IMR-90 (cell line): ENCODE data around the gene MOSPD3. TPM values are rescaled to one million over a fixed set of nuclear protein-coding genes. Genes with fewer than 3 reads are reported as not detected.

Experiments used
- ATAC-seq: fragments of 200-7000 bp; cut with Tn5 transposase; 2 replicates; pipeline ENCODE4 v1.9.1; 2020; ENCODE audit warnings: low read depth, mild to moderate bottlenecking, moderate library complexity
- BruUV-seq: library from RNA; stranded (reverse); fragments of 400-500 nt; replicated peaks from 2 replicates; lab custom pipeline; 2021; lab: Mats Ljungman, UMichigan
- CTCF ChIA-PET: fragments of 300-600 bp; formaldehyde crosslinking; extraction: SDS; loops from one replicate; lab custom pipeline; 2021; ENCODE audit warnings: antibody characterized with exemption; lab: Yijun Ruan, JAX
- POLR2A ChIA-PET: fragments of 300-600 bp; sonication (Branson Sonifier 250); formaldehyde crosslinking; loops from one replicate; lab custom pipeline; 2022; ENCODE audit warnings: antibody characterized with exemption; ENCODE audit not compliant: unreplicated experiment; lab: Charles Lee
- DNase-seq: peaks from one replicate; pipeline ENCODE4 v3.0.0; 2013
- H2AFZ ChIP-seq: replicated peaks from 2 replicates; pipeline ENCODE3; 2013; ENCODE audit warnings: low read length, mild to moderate bottlenecking; ENCODE audit not compliant: poor library complexity
- H2AK5ac ChIP-seq: 2 replicates; pipeline ENCODE4 v1.6.1; 2013; ENCODE audit warnings: low read depth, low read length, inconsistent platforms
- H2AK9ac ChIP-seq: replicated peaks from 2 replicates; pipeline ENCODE3; 2013; ENCODE audit warnings: mild to moderate bottlenecking, low read depth, low read length, moderate library complexity; ENCODE audit not compliant: poor library complexity
- H2BK120ac ChIP-seq: 2 replicates; pipeline ENCODE4 v1.6.1; 2013; ENCODE audit warnings: low read depth, low read length, inconsistent platforms
- H2BK15ac ChIP-seq: 3 replicates; pipeline ENCODE4 v1.6.1; 2013; ENCODE audit warnings: low read depth, low read length, inconsistent platforms
- H2BK20ac ChIP-seq: 2 replicates; pipeline ENCODE4 v1.6.1; 2013; ENCODE audit warnings: low read depth, mild to moderate bottlenecking, inconsistent platforms, low read length, moderate library complexity
- H2BK5ac ChIP-seq: 2 replicates; pipeline ENCODE4 v1.6.1; 2013; ENCODE audit warnings: mild to moderate bottlenecking, low read depth, low read length, inconsistent platforms; ENCODE audit not compliant: poor library complexity, severe bottlenecking
- H3K14ac ChIP-seq: replicated peaks from 2 replicates; pipeline ENCODE4 v1.6.1; 2013; ENCODE audit warnings: low read depth, low read length, inconsistent platforms
- H3K18ac ChIP-seq: 2 replicates; pipeline ENCODE4 v1.6.1; 2013; ENCODE audit warnings: low read depth, low read length, control low read depth
- H3K23ac ChIP-seq: 2 replicates; pipeline ENCODE4 v1.6.1; 2013; ENCODE audit warnings: low read depth, low read length, inconsistent platforms
- H3K27ac ChIP-seq: 2 replicates; pipeline ENCODE4 v1.5.1; 2013; ENCODE audit warnings: mild to moderate bottlenecking, control low read depth, low read length; ENCODE audit not compliant: insufficient read depth
- H3K27me3 ChIP-seq: 2 replicates; pipeline ENCODE4 v1.6.1; 2013; ENCODE audit warnings: low read length; ENCODE audit not compliant: control insufficient read depth, insufficient read depth
- H3K36me3 ChIP-seq: 2 replicates; pipeline ENCODE4 v1.6.1; 2013; ENCODE audit warnings: low read length, mixed read lengths; ENCODE audit not compliant: control insufficient read depth, insufficient read depth
- H3K4ac ChIP-seq: 2 replicates; pipeline ENCODE4 v1.6.1; 2013; ENCODE audit warnings: low read depth, low read length, inconsistent platforms
- H3K4me1 ChIP-seq: 2 replicates; pipeline ENCODE4 v1.6.1; 2013; ENCODE audit warnings: low read length, mixed read lengths; ENCODE audit not compliant: control insufficient read depth, insufficient read depth
- H3K4me2 ChIP-seq: 2 replicates; pipeline ENCODE4 v1.6.1; 2013; ENCODE audit warnings: low read depth, mild to moderate bottlenecking, control low read depth, low read length, moderate library complexity
- H3K4me3 ChIP-seq: 2 replicates; pipeline ENCODE4 v1.5.1; 2013; ENCODE audit warnings: low read depth, mild to moderate bottlenecking, control low read depth, low read length, moderate library complexity; ENCODE audit not compliant: insufficient read depth
- H3K56ac ChIP-seq: 2 replicates; pipeline ENCODE4 v1.6.1; 2013; ENCODE audit warnings: low read length, inconsistent platforms; ENCODE audit not compliant: insufficient read depth; ENCODE audit errors: extremely low read depth
- H3K79me1 ChIP-seq, 2 experiments: 2 replicates each; pipeline ENCODE4 v1.6.1; 2013; ENCODE audit warnings: low read length in 2 of 2, inconsistent platforms in 1 of 2, low read depth in 1 of 2
- H3K9ac ChIP-seq: 2 replicates; pipeline ENCODE4 v1.6.1; 2013; ENCODE audit warnings: low read depth, low read length, control low read depth
- H3K9me1 ChIP-seq: 2 replicates; pipeline ENCODE4 v1.6.1; 2013; ENCODE audit warnings: low read length, inconsistent platforms; ENCODE audit not compliant: insufficient read depth
- H3K9me3 ChIP-seq: 2 replicates; pipeline ENCODE4 v1.6.1; 2013; ENCODE audit warnings: low read length; ENCODE audit not compliant: control insufficient read depth, insufficient read depth
- H4K20me1 ChIP-seq: 2 replicates; pipeline ENCODE4 v1.6.1; 2013; ENCODE audit warnings: low read length, inconsistent platforms; ENCODE audit not compliant: insufficient read depth
- H4K5ac ChIP-seq: 2 replicates; pipeline ENCODE4 v1.6.1; 2013; ENCODE audit warnings: mild to moderate bottlenecking, low read depth, low read length, control low read depth
- H4K8ac ChIP-seq, 2 experiments: 2 replicates each; pipeline ENCODE4 v1.6.1; 2013; ENCODE audit warnings: low read depth in 2 of 2, low read length in 2 of 2, control low read depth in 1 of 2, inconsistent platforms in 1 of 2
- H4K91ac ChIP-seq: 2 replicates; pipeline ENCODE4 v1.6.1; 2013; ENCODE audit warnings: low read depth, low read length, inconsistent platforms; ENCODE audit not compliant: insufficient read depth
- MAZ ChIP-seq: IDR thresholded peaks from 2 replicates; pipeline ENCODE4 v1.6.1; 2012; ENCODE audit warnings: low read depth, mild to moderate bottlenecking, low read length, improper control_type of control experiment, moderate library complexity, borderline replicate concordance
- MXI1 ChIP-seq: IDR thresholded peaks from 2 replicates; pipeline ENCODE4 v1.6.1; 2012; ENCODE audit warnings: low read depth, mild to moderate bottlenecking, low read length, moderate library complexity, borderline replicate concordance
- POLR2A ChIP-seq: IDR thresholded peaks from 2 replicates; pipeline ENCODE4 v1.6.1; 2012; ENCODE audit warnings: mild to moderate bottlenecking, low read depth, low read length
- RAD21 ChIP-seq: IDR thresholded peaks from 2 replicates; pipeline ENCODE4 v1.6.1; 2012; ENCODE audit warnings: low read length, improper control_type of control experiment
- RCOR1 ChIP-seq: IDR thresholded peaks from 2 replicates; pipeline ENCODE4 v1.6.1; 2012; ENCODE audit warnings: mild to moderate bottlenecking, low read length, improper control_type of control experiment; ENCODE audit not compliant: insufficient replicate concordance
- RFX5 ChIP-seq: IDR thresholded peaks from 2 replicates; pipeline ENCODE4 v1.8.0; 2012; ENCODE audit warnings: low read depth, mild to moderate bottlenecking, low read length, moderate library complexity
- SMC3 ChIP-seq: fragments of 150-350 bp; IDR thresholded peaks from 2 replicates; pipeline ENCODE4 v1.6.1; 2016; ENCODE audit warnings: low read depth, mild to moderate bottlenecking, antibody characterized with exemption, low read length, moderate library complexity
- WGBS, 2 experiments: methylation state at CpG; one replicate each; pipeline versions ENCODE4 v1.1.5 to v1.1.7; 2013; ENCODE audit warnings: missing lambda C conversion rate in 2 of 2; ENCODE audit not compliant: insufficient read length in 1 of 2; ENCODE audit errors: extremely low coverage in 2 of 2; 5-methylcytosine and 5-hydroxymethylcytosine counted together
- dilution Hi-C: fragments of 300-500 bp; cut with HindIII; formaldehyde crosslinking; loops from one replicate; pipeline ENCODE4 v1.14.3; 2018; ENCODE audit warnings: low sequenced_read_pairs; ENCODE audit not compliant: unreplicated experiment
- in situ Hi-C: fragments of 300-500 bp; cut with MboI; formaldehyde crosslinking; loops from 3 replicates; pipeline ENCODE4 v1.14.3; 2019; ENCODE audit warnings: low sequenced_read_pairs, inconsistent platforms, mixed read lengths
- intact Hi-C: fragments of 100-400 bp; cut with micrococcal nuclease; formaldehyde crosslinking; loops from 2 replicates; pipeline ENCODE4 v1.10.0; 2022
- polyA plus RNA-seq, 3 experiments: library from polyadenylated mRNA; depleted of rRNA; stranded (reverse); fragments of >200 nt; gene quantifications; 2 replicates each; pipeline ENCODE4 v1.2.3, GENCODE V29; 2012; ENCODE audit warnings: low replicate concordance in 1 of 3
- total RNA-seq: library from RNA; depleted of rRNA; stranded (reverse); fragments of >200 nt; gene quantifications from 2 replicates; pipeline ENCODE4 v1.2.3, GENCODE V29; 2012
- TF ChIP-seq, protein P1 (sequence below): fragments of 150-350 bp; IDR thresholded peaks from 2 replicates; pipeline ENCODE4 v1.6.1; 2017; ENCODE audit warnings: mild to moderate bottlenecking, antibody characterized with exemption, low read length, low read depth
- TF ChIP-seq, protein P2 (sequence below): conservative IDR thresholded peaks from 2 replicates; pipeline ENCODE4 v1.5.1; 2012; ENCODE audit warnings: mild to moderate bottlenecking, low read depth, low read length, improper control_type of control experiment
- TF ChIP-seq, protein P3 (sequence below): fragments of 150-350 bp; IDR thresholded peaks from 2 replicates; pipeline ENCODE4 v1.6.1; 2016; ENCODE audit warnings: low read depth, mild to moderate bottlenecking, low read length, moderate library complexity, borderline replicate concordance

MOSPD3 gene
- total and polyA plus RNA-seq, 2 of the 4 experiments (the other 2 are of a cell fraction) = 2.3 to 30.0 TPM

DNA sequence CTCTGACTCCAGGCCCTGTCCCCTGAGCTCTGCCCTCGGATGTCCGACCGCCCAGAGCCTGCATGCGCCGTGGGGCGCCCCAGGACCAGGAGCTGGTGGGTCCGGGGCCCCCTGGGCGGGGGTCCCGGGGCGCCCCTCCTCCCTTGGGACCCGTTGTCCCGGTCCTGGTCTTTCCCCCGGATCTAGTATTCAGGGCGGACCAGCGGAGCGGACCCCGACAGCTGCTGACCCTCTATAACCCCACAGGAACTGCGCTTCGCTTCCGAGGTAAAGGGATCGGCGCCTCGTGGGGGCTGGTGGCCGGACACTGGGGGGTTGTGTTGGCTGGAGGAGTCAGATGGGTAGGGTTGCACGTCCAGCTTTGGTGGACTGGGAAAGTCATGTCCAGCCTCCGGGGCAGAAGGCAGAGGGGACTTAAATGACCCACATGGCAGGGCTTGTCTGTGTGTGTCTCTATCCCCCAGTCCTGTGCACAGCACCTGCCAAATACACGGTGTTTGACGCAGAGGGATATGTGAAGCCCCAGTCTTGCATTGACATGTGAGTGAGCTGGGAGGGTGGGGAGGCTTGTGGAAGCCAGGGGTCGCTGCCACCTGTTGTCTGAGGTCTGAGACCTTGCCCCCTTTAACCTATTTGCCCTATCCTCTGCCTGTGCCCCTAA lies 520 bp downstream of the MOSPD3 start (continued):
- TF ChIP-seq, protein P1, sequence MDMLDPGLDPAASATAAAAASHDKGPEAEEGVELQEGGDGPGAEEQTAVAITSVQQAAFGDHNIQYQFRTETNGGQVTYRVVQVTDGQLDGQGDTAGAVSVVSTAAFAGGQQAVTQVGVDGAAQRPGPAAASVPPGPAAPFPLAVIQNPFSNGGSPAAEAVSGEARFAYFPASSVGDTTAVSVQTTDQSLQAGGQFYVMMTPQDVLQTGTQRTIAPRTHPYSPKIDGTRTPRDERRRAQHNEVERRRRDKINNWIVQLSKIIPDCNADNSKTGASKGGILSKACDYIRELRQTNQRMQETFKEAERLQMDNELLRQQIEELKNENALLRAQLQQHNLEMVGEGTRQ = no peak

DNA sequence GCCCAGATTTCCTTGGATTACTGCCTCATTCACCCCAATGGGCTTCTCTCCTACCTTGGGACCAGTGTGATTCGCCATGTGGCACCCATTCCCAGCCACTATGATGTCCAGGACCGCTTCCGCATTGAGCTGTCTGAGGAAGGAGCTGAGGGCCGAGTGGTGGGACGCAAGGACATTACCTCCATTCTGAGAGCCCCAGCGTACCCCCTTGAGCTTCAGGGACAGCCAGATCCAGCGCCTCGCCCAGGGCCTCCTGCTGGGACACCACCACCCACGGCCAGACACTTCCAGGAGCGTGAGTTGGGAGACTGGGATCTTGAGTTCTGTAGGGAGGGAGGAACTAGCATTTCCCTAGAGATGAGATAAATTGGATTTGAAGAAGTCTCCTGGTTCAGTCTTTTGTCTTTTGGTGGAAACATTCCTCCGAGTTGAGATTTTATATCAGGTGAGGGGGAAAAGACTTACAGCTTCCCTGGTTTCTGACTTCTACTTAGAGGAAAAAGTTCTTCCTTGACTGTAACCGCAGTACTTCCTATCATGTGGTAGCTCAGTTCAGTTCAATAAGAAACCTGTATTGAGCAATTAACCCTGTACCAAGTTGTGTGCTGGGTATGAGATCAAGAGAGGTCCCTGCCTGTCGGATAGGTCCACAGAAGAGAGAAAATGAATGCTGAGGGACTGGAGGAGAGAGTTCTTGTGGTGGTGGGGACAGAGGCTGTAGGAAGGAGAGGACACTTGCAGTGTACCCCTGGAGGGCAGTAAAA lies 1.3 kb downstream of the MOSPD3 start:
- Histone ChIP-seq H3K14ac (no peak overlapping the region), H2BK120ac (no peak overlapping the region), H3K4me3 (peak overlapping the region; percentile 68), H2BK15ac (no peak overlapping the region), H2BK5ac (no peak overlapping the region), H3K9me3 (no peaks in the 10 kb centered on the region), H4K20me1 (no peaks in the 10 kb centered on the region), H3K36me3 (no peaks in the 10 kb centered on the region; the same call in 1 of the 2 replicates), H3K4me2 (peak overlapping the region; percentile 99), H3K56ac (no peak overlapping the region), H2AK9ac (peak overlapping the region; percentile 97), H2BK20ac (no peak overlapping the region), H3K4ac (no peak overlapping the region), H3K23ac (peak overlapping the region; percentile 19; the same call in 1 of the 2 replicates), H2AK5ac (no peak overlapping the region), H2AFZ (peak overlapping the region; percentile 95), H3K9me1 (peaks cover 3% of the 10 kb centered on the region; the same call in 1 of the 2 replicates), H3K9ac (no peak overlapping the region), H4K5ac (no peak overlapping the region), H4K8ac (no peak overlapping the region), H3K79me1 (peaks cover 0 to 19% of the 10 kb centered on the region in 2 experiments; a peak in 3 of 4 replicates), H3K27ac (no peak overlapping the region), H3K4me1 (peaks cover 6% of the 10 kb centered on the region), H3K18ac (no peak overlapping the region), H4K91ac (no peak overlapping the region), H3K27me3 (no peaks in the 10 kb centered on the region)
- intact Hi-C loops (loop anchor here (2.0 to 5.0 kb wide), 2 partner anchors 59 to 239 kb away; partner anchors contain the start of genes GNB2 and SLC12A9), in situ Hi-C loops (no loop called here), dilution Hi-C loops (no loop called here)
- no TSS peak for BruUV-seq
- CTCF ChIA-PET = interaction anchor here (0.6 kb wide), 2 partner anchors 98 to 174 kb away, joined by 3 to 6 read pairs; no protein-coding TSS in a partner anchor
- no peak for ATAC-seq
- DNase-seq = no peak
- POLR2A ChIA-PET = no interaction called here
- WGBS, 2 experiments = no CpG with 5 or more reads among the region's 13 CpGs
- TF ChIP-seq, protein P2, sequence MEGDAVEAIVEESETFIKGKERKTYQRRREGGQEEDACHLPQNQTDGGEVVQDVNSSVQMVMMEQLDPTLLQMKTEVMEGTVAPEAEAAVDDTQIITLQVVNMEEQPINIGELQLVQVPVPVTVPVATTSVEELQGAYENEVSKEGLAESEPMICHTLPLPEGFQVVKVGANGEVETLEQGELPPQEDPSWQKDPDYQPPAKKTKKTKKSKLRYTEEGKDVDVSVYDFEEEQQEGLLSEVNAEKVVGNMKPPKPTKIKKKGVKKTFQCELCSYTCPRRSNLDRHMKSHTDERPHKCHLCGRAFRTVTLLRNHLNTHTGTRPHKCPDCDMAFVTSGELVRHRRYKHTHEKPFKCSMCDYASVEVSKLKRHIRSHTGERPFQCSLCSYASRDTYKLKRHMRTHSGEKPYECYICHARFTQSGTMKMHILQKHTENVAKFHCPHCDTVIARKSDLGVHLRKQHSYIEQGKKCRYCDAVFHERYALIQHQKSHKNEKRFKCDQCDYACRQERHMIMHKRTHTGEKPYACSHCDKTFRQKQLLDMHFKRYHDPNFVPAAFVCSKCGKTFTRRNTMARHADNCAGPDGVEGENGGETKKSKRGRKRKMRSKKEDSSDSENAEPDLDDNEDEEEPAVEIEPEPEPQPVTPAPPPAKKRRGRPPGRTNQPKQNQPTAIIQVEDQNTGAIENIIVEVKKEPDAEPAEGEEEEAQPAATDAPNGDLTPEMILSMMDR = no peak
- TF ChIP-seq POLR2A (no peak), RCOR1 (no peak), MXI1 (no peak), MAZ (no peak), SMC3 (no peak), RAD21 (no peak), RFX5 (no peak)
- TF ChIP-seq, protein P3, sequence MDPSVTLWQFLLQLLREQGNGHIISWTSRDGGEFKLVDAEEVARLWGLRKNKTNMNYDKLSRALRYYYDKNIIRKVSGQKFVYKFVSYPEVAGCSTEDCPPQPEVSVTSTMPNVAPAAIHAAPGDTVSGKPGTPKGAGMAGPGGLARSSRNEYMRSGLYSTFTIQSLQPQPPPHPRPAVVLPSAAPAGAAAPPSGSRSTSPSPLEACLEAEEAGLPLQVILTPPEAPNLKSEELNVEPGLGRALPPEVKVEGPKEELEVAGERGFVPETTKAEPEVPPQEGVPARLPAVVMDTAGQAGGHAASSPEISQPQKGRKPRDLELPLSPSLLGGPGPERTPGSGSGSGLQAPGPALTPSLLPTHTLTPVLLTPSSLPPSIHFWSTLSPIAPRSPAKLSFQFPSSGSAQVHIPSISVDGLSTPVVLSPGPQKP = no peak
